Astrocyte of the spinal cord (primary cell): ENCODE data around the gene KCNMB2.

Experiments used
- DNase-seq: peaks from one replicate; pipeline ENCODE4 v3.0.0; 2011; ENCODE audit warnings: low read depth, low spot score
- H3K4me3 ChIP-seq: 2 replicates; pipeline ENCODE4 v1.5.1; 2011; ENCODE audit warnings: low read depth, mild to moderate bottlenecking, low read length, moderate library complexity
- CTCF ChIP-seq: IDR thresholded peaks from 2 replicates; pipeline ENCODE4 v1.5.1; 2012; ENCODE audit warnings: low read depth, mild to moderate bottlenecking, low read length, inconsistent platforms
- in situ Hi-C: cut with HindIII; loops from 2 replicates; pipeline ENCODE4 v1.10.0; 2017; ENCODE audit warnings: low sequenced_read_pairs

KCNMB2 gene

GRCh38 chr3:178637802-178638201, 101.6 kb downstream of the KCNMB2 start:
- no peak for TF ChIP-seq CTCF
- in situ Hi-C loops = no loop called here
- H3K4me3 ChIP-seq = no peak overlapping the region
- no peak for DNase-seq

GRCh38 chr3:178645503-178645902, 109.3 kb downstream of the KCNMB2 start:
- no peak for DNase-seq
- in situ Hi-C loops = no loop called here
- no peak for TF ChIP-seq CTCF
- H3K4me3 ChIP-seq = no peak overlapping the region

- in situ Hi-C loops = no loop called here
- no peak overlapping the region for H3K4me3 ChIP-seq
- DNase-seq = no peak
- TF ChIP-seq CTCF = no peak
Observed at GRCh38 chr3:178646186-178646862, 110.1 kb downstream of the KCNMB2 start.

- no peak for DNase-seq
- no peak for TF ChIP-seq CTCF
- in situ Hi-C loops = no loop called here
- H3K4me3 ChIP-seq = no peak overlapping the region
Observed at GRCh38 chr3:178655488-178655887, 119.3 kb downstream of the KCNMB2 start.

GRCh38 chr3:178658694-178659325, 122.6 kb downstream of the KCNMB2 start:
- no peak for DNase-seq
- TF ChIP-seq CTCF = no peak
- in situ Hi-C loops = no loop called here
- no peak overlapping the region for H3K4me3 ChIP-seq

- in situ Hi-C loops = no loop called here
- no peak overlapping the region for H3K4me3 ChIP-seq
- TF ChIP-seq CTCF = no peak
- DNase-seq = no peak
Observed at GRCh38 chr3:178663201-178663934, 127.1 kb downstream of the KCNMB2 start.
